ENCODE results near the gene P2RX4. TPM values are rescaled to one million over a fixed set of nuclear protein-coding genes. Genes with fewer than 3 reads are reported as not detected.

The P2RX4 gene, protein sequence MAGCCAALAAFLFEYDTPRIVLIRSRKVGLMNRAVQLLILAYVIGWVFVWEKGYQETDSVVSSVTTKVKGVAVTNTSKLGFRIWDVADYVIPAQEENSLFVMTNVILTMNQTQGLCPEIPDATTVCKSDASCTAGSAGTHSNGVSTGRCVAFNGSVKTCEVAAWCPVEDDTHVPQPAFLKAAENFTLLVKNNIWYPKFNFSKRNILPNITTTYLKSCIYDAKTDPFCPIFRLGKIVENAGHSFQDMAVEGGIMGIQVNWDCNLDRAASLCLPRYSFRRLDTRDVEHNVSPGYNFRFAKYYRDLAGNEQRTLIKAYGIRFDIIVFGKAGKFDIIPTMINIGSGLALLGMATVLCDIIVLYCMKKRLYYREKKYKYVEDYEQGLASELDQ
- polyA plus RNA-seq, result 1.2 and 2.1 TPM in 2 replicates

GRCh38 chr12:121209624-121210572 lies at the start of gene P2RX4:
TSS of gene P2RX4 (plus strand) at chr12:121210129. CDS start at chr12:121210165, 36 bp downstream.

Other genes with a start within 250 kb of the P2RX4 start
- not detected in 2 replicates for gene HNF1A, start 231.6 kb upstream of the P2RX4 start, polyA plus RNA-seq
- 7.2 and 7.5 TPM in 2 replicates for gene C12orf43, start 193.6 kb upstream of the P2RX4 start, polyA plus RNA-seq
- gene OASL, start 170.9 kb upstream of the P2RX4 start, polyA plus RNA-seq, result 0.22 TPM in 1 of 2 replicates, not detected in the other
- gene P2RX7, start 77.3 kb upstream of the P2RX4 start, polyA plus RNA-seq, result 0.69 and 1.5 TPM in 2 replicates
- gene CAMKK2, start 86.6 kb downstream of the P2RX4 start, polyA plus RNA-seq, result 7.8 and 17.6 TPM in 2 replicates
- gene ANAPC5, start 142.3 kb downstream of the P2RX4 start, polyA plus RNA-seq, result 102 and 113 TPM in 2 replicates
- gene RNF34, start 190.0 kb downstream of the P2RX4 start, polyA plus RNA-seq, result 57.2 and 57.3 TPM in 2 replicates